ENCODE data around the gene HOXC12.
A peak's percentile ranks its signal among the peaks of the same experiment; 100 is the strongest.

DNA sequence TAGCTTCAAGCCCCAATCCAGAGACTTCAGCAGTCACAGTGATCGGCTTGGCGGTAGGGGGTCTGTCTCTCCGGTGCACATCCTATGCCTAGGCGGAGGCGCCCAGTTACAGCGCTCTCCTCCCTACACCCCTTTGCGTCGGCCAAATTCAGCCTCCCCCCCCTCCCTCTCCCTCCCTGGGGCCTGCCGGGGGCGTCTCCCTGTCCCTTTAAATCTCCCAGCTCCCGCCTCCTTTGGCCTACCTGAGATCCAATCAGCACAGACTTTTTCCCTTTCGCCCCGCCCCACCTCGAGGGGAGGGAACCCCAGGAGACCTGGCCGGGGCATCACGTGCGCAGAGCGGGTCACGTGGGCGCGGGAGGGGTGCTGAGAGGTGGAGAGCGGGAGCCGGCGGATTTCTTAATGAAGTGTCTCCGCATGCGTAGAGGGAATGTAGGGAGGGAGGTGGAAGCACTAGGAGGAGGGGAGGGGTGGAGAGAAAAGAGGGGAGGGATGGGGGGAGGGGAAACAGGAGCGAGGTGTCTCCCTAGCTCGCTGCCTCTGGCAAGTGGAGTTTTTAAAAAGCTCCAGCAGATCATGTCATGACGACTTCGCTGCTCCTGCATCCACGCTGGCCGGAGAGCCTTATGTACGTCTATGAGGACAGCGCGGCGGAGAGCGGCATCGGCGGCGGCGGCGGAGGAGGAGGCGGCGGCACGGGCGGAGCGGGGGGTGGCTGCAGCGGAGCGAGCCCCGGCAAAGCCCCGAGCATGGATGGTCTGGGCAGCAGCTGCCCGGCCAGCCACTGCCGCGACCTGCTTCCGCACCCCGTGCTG is 16.2 kb upstream of the HOXC12 start, which contains the start of gene HOXC13:
- TF ChIP-seq, protein P1, sequence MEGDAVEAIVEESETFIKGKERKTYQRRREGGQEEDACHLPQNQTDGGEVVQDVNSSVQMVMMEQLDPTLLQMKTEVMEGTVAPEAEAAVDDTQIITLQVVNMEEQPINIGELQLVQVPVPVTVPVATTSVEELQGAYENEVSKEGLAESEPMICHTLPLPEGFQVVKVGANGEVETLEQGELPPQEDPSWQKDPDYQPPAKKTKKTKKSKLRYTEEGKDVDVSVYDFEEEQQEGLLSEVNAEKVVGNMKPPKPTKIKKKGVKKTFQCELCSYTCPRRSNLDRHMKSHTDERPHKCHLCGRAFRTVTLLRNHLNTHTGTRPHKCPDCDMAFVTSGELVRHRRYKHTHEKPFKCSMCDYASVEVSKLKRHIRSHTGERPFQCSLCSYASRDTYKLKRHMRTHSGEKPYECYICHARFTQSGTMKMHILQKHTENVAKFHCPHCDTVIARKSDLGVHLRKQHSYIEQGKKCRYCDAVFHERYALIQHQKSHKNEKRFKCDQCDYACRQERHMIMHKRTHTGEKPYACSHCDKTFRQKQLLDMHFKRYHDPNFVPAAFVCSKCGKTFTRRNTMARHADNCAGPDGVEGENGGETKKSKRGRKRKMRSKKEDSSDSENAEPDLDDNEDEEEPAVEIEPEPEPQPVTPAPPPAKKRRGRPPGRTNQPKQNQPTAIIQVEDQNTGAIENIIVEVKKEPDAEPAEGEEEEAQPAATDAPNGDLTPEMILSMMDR (IDR thresholded peaks at IDR 0.05) = no peak
- peak; percentile 71 for TF ChIP-seq POLR2AphosphoS5 (IDR thresholded peaks at IDR 0.05; ENCODE audit: low read depth, low read length)
- TF ChIP-seq, protein P2, sequence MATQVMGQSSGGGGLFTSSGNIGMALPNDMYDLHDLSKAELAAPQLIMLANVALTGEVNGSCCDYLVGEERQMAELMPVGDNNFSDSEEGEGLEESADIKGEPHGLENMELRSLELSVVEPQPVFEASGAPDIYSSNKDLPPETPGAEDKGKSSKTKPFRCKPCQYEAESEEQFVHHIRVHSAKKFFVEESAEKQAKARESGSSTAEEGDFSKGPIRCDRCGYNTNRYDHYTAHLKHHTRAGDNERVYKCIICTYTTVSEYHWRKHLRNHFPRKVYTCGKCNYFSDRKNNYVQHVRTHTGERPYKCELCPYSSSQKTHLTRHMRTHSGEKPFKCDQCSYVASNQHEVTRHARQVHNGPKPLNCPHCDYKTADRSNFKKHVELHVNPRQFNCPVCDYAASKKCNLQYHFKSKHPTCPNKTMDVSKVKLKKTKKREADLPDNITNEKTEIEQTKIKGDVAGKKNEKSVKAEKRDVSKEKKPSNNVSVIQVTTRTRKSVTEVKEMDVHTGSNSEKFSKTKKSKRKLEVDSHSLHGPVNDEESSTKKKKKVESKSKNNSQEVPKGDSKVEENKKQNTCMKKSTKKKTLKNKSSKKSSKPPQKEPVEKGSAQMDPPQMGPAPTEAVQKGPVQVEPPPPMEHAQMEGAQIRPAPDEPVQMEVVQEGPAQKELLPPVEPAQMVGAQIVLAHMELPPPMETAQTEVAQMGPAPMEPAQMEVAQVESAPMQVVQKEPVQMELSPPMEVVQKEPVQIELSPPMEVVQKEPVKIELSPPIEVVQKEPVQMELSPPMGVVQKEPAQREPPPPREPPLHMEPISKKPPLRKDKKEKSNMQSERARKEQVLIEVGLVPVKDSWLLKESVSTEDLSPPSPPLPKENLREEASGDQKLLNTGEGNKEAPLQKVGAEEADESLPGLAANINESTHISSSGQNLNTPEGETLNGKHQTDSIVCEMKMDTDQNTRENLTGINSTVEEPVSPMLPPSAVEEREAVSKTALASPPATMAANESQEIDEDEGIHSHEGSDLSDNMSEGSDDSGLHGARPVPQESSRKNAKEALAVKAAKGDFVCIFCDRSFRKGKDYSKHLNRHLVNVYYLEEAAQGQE (IDR thresholded peaks at IDR 0.05; ENCODE audit: insufficient read depth in 1 of 2, low read depth in 2 of 2, low read length in 1 of 2) = no peak

Data from Panc1 (cell line).